ENCODE data around the gene RANBP2.

The RANBP2 gene

DNA sequence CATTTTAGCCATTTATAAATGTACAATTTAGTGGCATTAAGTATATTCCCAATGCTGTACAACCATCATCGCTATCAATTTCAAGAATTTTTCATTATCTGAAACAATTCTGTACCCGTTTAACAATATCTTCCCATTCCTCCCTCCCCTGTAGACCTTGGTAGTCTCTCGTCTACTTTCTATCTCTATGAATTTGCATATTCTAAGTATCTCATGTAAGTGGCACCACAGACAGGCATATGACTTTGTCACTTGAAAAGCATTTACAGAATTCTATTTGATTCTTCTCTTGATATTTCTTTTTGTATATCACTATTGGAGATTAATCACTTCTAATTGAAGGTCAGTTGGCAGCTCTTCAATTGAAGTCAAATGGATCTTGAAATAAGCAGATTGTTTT lies 115.3 kb downstream of the RANBP2 start:
- DNase-seq (ENCODE audit: low read depth): no peak
- TF ChIP-seq, protein P1, sequence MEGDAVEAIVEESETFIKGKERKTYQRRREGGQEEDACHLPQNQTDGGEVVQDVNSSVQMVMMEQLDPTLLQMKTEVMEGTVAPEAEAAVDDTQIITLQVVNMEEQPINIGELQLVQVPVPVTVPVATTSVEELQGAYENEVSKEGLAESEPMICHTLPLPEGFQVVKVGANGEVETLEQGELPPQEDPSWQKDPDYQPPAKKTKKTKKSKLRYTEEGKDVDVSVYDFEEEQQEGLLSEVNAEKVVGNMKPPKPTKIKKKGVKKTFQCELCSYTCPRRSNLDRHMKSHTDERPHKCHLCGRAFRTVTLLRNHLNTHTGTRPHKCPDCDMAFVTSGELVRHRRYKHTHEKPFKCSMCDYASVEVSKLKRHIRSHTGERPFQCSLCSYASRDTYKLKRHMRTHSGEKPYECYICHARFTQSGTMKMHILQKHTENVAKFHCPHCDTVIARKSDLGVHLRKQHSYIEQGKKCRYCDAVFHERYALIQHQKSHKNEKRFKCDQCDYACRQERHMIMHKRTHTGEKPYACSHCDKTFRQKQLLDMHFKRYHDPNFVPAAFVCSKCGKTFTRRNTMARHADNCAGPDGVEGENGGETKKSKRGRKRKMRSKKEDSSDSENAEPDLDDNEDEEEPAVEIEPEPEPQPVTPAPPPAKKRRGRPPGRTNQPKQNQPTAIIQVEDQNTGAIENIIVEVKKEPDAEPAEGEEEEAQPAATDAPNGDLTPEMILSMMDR (conservative IDR thresholded peaks at IDR 0.05; ENCODE audit: low read depth, low read length): no peak
- no peak overlapping the region for H3K4me3 ChIP-seq (ENCODE audit: low read depth, low read length)

DNA sequence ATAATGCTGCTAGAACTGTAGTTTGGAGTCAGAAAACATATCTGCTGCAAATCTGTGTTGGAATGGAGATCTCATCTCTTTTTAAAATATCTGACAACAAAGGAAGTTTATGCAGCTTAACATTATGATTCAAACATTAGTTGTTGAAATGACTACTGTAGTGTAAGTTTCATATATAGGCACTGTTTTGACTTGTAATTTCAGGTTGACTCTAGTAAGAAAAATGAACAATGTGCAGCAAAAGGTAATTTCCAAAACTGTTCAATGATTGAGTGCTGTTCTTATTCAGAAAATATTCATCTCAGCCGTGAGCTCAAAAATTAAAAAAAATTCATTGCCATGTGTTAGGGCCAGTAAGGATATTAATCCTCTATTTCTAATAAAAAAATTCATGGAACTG lies 115.8 kb downstream of the RANBP2 start:
- no peak for DNase-seq (ENCODE audit: low read depth)
- no peak overlapping the region for H3K4me3 ChIP-seq (ENCODE audit: low read depth, low read length)
- TF ChIP-seq, protein P1 (conservative IDR thresholded peaks at IDR 0.05; ENCODE audit: low read depth, low read length): no peak

Measured in choroid plexus epithelial cell (primary cell).